GM18907 (cell line): ENCODE data around the gene PMPCA.

ENCODE experiments used
- ATAC-seq: cut with Tn5 transposase; IDR thresholded peaks from one replicate; pipeline ENCODE4 v1.9.1; 2021; ENCODE audit warnings: mild to moderate bottlenecking, moderate library complexity; ENCODE audit not compliant: unreplicated experiment

PMPCA gene

GRCh38 chr9:136433043-136433715 lies 22.7 kb downstream of the PMPCA start:
- no peak for ATAC-seq

DNA sequence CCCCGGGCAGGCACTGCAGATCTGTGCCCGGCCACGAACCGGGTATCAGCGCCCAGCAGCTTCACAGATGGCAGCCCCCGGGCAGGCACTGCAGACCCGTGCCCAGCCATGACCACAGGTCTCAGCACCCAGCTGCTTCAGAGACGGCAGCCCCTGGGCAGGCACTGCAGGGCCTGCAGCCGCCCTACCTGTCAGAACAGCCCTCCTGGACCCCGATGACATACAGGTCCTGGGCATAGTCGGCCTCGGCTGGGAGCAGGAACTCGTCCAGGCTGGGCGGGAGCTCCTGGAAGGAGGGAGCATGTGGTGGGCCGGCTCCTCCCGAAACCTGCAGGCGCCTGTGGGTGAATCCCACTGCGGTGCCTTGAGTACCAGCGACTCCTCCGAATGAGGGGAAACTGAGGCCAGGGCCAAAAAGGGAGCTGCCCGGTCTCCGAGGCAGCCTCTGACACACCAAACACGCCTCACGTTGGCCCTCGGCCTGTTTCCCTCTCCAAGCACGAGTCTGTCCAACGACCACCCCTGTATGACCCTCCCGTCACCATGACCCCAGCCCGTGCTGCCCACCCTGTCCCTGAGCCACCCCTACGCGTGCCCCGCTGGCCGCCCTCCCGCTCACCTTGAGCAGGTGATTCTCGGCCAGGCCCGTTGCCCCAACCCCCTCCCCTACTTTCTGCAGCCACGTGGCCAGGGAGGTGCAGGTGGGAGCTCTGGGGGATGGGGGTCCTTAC lies 23.6 kb downstream of the PMPCA start:
- ATAC-seq: no peak

DNA sequence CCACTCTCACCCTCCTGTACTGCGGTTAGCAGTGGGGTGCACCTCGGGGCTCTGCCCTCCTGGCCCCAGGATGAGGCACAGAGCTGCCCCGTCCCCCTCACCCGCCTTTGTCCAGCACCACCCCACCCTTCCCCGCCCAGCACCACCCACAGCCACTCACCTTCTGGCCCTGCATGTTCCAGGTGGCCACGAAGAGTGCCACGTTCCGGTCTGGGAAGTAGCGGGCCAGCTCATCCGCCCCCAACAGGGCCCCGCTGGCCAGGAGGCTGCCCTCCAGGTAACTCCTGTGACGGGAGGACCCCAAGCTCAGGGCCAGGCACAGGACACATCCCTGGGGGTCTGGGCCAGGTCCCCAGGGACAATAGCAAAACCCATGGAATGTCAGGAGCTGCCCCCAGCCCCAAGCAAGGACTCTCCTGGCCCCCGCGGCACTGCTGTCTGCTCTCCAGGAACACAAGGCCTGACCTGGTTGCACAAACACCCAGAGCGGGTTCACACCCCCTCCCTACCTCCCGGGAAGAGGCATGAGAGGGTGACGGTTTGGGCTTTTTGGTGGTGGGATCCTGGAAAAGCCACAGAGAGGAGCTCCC lies 24.2 kb downstream of the PMPCA start:
- no peak for ATAC-seq

DNA sequence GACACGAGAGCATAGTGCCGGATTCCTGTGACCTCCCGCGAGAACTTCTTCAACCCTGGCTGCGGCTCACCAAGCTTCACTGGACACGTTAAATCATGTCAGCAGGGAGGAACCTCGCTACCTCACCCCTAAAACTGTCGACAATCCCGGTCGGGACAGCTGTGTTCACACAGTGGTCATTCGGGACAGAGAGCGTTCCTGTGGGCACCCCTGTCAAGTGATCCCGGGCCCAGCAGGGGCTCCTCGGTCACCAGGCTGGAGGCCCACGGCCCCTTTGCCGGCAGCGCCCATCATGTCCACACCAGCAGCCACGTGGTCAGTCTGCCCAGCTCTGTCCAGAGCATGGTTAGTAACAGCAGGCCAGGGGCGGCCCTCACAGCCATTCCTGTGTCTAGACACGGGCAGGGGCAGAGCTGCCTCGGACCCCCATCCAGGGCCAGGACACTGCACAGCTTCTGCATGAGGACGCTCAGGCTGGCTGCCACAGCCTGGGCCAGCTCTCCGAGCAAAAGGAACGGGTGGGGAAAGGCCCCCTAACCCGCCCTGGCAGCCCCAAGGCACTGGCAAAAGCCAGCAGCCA lies 25.7 kb downstream of the PMPCA start:
- no peak for ATAC-seq

DNA sequence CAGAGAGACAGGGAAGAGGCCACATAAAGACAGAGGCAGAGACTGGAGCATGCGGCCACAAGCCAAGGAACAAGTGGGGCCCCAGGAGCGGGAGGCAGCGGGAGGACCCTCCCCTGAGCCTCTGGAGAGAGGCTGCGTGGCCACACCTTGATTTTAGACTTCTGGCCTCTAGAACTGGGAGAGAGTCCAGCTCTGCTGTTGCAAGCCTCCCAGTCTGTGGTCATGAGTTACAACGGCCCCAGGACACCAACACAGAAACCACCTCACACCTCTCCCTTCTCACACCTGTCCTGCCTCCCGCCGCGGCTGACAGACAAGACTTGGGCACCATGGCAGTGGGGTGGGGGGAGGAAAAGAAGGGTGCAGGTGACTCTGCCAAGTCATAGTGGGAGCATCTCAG lies 27.0 kb downstream of the PMPCA start:
- no peak for ATAC-seq

GRCh38 chr9:136437839-136438547 lies 27.5 kb downstream of the PMPCA start:
- ATAC-seq: no peak

- peak; percentile 56 for ATAC-seq
Observed at GRCh38 chr9:136438548-136439480, 28.4 kb downstream of the PMPCA start.

- ATAC-seq: peak; percentile 66
Observed at GRCh38 chr9:136439481-136440408, 29.3 kb downstream of the PMPCA start, which contains the start of gene INPP5E. Gene INPP5E (minus strand): TSS chr9:136439845. CDS start chr9:136439419, 426 bp downstream.

GRCh38 chr9:136441191-136441680 lies 30.8 kb downstream of the PMPCA start:
- no peak for ATAC-seq

- ATAC-seq: no peak
Observed at GRCh38 chr9:136441681-136442245, 31.3 kb downstream of the PMPCA start.

DNA sequence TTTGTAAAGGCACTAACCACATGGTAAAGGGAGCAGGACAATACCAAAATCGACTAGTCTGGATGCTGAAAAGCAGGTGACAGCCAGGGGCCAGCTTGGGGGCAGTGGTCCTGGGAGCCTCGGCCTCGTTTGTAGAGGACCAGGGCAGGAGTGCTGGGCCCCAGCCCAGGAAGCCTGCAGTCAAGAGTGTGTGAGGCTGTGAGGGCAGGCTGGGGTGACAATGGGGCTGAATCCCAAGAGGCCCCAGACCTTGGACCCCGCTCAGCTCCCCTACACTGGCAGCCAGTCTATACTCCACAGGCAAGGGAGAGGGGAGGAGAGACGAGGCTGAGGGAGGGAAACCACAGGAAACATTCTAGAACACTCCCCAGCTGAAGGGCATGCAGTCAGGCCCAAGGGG lies 31.8 kb downstream of the PMPCA start:
- no peak for ATAC-seq

- no peak for ATAC-seq
Observed at GRCh38 chr9:136443087-136443486, 32.6 kb downstream of the PMPCA start.

- no peak for ATAC-seq
Observed at GRCh38 chr9:136443687-136444086, 33.2 kb downstream of the PMPCA start.

GRCh38 chr9:136444102-136444501 lies 33.6 kb downstream of the PMPCA start:
- ATAC-seq: no peak

DNA sequence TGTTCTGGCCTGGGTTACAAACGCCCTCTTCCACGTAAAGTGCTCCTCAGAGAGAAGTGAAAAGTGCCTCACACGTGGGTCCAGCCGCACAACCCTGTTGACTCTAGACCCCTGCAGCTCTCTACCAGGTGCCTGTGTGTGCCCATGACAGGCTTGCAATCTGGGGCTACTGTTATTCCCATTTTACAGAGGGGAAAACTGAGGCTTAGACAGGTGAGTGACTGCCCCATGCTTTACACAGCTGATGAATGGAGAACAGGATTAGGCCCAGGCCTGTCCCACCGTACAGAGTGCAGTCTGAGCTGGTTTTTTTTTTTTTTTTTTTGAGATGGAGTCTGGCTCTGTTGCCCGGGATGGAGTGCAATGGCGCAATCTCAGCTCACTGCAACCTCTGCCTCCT lies 35.3 kb downstream of the PMPCA start:
- ATAC-seq: no peak

DNA sequence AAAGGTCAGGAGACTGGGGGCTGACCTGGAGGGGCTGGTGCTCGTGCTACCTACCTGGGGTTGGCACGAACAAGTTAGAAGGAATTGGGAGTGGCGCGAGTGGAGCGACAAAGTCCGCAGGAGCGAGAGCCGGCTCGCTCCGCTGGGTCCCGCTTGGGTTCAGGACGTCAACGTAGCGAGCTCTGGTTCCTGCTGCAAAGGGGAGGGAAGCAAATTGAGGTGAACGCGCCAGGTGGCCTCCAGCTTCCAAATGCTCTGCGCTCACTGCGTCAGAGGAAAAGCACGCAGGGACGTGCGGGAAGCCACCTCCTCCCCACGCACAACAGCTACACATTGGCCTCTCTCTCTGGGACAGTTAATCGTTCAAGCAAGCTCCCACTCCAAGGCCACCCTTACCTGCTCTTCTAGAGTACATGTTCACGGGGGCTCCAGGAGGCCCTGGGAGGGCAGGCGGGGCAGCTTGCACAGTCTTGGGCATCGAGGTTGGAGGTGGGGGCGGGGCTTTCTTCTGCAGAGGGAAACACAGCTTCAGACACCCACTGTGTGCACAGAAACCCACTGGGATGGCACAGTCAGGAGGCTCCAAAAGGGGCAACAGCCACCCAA lies 36.8 kb downstream of the PMPCA start:
- ATAC-seq: no peak

DNA sequence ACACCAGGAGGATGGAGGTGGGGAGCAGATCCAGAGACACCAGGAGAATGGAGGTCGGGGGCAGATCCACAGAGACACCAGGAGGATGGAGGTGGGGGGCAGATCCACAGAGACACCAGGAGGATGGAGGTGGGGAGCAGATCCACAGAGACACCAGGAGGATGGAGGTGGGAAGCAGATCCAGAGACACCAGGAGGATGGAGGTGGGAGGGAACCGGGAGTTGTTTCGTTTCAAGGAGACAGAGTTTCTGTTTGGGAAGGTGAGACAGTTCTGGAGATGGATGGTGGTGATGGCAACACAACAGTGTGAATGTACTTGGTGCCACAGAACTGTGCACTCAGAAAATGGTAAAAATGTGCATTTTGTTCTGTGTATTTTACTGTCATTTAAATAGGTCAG lies 38.2 kb downstream of the PMPCA start:
- no peak for ATAC-seq
